ENCODE results near the gene PCSK6.
"Not testable (repeated sequence)": the region's sequence is repeated elsewhere in the genome, so short reads cannot be mapped to it uniquely, and the experiment has no call there.

The PCSK6 gene

GRCh38 chr15:101431301-101431700 is 58.2 kb downstream of the PCSK6 start:
- no peak for DNase-seq (ENCODE audit: low read depth in 2 of 2)

DNA sequence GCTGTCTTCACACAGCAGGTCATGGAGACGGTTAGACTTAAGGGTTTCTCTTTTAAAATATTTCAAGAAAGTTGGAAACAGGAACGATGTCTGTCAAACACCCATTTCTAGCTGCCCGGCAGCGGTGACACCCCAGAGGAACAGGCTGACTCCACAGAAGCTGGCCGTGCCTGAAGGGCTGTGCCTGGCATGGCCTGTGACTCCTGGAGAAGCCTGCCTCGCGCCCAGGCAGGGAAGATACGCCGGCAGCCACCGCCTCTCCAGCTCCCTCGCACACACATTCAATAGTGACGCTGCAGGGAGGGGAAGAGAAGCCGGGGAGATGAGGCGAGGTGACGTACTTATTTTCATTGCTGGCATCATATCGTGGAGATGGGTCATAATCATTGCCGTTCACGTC is 59.9 kb downstream of the PCSK6 start:
- no peak for DNase-seq (ENCODE audit: low read depth in 2 of 2)

- DNase-seq (ENCODE audit: low read depth in 2 of 2), result no peak
Measured at GRCh38 chr15:101429191-101429590, 60.3 kb downstream of the PCSK6 start.

GRCh38 chr15:101428758-101429157 is 60.7 kb downstream of the PCSK6 start:
- DNase-seq (ENCODE audit: low read depth in 2 of 2), result no peak

- DNase-seq (ENCODE audit: low read depth in 2 of 2), result no peak
Measured at GRCh38 chr15:101427606-101428487, 61.7 kb downstream of the PCSK6 start.

GRCh38 chr15:101426761-101427333 is 62.7 kb downstream of the PCSK6 start:
- no peak for DNase-seq (ENCODE audit: low read depth in 2 of 2)

GRCh38 chr15:101425787-101426365 is 63.6 kb downstream of the PCSK6 start:
- no peak for DNase-seq (ENCODE audit: low read depth in 2 of 2)

DNA sequence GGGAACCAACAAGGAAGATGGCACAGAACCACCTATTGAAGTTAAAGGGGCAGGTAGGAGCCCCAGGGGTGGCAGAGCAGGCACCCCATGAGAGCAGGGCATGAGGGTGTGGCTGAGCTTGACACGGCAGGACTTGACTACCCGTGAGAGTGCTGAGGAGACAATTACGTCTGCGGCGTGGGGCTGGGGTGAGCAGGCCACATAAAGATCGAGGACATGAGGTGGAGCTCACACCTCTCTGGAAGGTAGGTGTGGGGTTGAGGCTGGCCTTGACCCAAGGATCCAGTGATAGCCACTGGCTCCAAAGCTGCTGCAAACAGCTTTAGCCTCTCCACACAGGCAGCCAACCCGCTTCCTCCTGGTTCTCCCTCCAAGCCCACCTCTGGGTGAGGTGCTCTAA is 64.5 kb downstream of the PCSK6 start:
- DNase-seq (ENCODE audit: low read depth in 2 of 2), result no peak

DNA sequence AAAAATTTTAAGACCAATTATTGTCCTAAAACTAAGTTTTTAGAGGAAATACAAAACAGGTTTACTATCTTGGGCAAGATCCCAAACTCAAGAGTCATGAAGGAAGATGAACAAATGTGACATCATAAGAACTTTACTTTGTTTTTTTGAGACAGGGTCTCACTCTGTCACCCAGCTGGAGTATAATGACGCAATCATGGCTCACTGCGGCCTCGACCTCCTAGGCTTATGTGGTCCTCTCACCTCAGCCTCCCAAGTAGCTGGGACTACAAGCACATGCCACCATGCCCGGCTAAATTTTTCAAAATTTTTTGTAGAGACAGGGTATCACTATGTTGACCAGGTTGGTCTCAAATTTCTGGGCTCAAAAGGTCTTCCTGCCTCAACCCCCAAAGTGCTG is 69.3 kb downstream of the PCSK6 start:
- DNase-seq (ENCODE audit: low read depth in 2 of 2), result no peak

DNA sequence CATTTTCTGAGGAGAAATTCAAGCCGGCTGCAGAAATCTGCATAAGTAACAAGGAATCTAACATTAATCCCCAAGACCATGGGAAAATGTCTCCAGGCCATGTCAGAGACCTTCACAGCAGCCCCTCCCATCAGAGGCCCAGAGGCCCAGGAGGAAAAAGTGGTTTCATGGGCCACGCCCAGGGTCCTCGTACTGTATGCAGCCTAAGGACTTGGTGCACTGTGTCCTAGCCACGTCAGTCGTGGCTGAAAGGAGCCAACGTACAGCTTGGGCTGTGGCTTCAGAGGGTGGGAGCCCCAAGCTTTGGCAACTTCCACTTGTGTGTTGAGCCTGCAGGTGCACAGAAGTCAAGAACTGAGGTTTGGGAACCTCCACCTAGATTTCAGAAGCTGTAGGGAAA is 73.0 kb downstream of the PCSK6 start:
- not testable (repeated sequence) for DNase-seq (ENCODE audit: low read depth in 2 of 2)

DNA sequence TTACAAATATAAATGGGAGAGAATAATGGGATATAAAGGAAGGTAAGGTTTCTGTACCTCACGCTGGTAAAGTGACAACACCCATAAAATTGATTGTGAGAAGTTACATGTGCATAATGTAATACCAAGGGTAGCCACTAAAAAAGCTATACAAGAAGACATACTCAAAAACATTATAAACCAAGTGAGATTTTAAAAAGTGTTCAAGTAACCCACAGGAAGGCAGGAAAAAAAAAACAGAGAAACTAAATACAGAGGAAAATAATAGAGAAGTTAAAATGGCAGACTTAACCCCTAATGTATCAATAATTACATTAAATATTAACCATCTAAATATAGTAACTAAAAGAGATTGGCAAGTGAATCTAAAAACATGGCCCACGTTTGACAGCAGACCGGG is 76.3 kb downstream of the PCSK6 start:
- no peak for DNase-seq (ENCODE audit: low read depth in 2 of 2)

GRCh38 chr15:101411581-101411980 is 77.9 kb downstream of the PCSK6 start:
- DNase-seq (ENCODE audit: low read depth in 2 of 2), result no peak

DNA sequence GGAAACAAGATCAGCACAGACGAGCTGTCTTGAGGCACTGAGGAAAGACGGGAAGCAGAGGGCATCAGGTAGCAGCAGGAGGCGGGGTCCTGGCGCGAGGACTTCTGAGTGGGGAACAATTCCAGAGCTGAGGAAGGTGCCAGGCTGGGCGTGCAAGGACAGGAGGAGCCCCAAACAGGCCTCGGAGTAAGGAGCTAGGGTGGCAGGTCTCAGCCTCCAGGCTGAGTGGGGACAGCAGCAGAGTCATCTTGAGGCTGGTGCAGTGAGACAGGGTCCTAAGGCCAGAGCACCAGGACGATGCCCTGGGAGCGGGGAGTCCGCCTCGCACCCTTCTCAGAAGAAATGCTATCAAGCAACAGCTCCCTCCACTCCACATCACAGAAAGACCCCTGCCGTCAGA is 78.4 kb downstream of the PCSK6 start:
- no peak for DNase-seq (ENCODE audit: low read depth in 2 of 2)

DNA sequence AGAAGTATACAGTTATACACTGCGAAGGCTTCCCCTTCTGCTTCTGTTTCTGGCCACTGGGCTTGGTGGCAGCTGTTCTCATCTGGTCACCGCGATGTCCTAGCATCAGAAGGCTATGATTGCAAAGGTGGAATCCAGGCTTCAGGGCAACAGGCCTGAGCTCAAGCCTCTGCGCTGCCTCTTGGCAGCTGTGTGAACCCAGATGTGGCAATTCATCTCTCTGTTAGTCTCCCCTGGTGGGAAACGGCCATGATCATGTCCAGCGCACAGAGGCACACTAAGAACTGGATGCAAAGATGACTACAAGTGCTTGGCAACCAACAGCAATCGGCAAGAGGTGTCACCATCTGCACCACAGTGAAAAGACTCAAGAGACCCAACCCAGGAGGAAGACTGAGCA is 78.9 kb downstream of the PCSK6 start:
- DNase-seq (ENCODE audit: low read depth in 2 of 2), result no peak

DNA sequence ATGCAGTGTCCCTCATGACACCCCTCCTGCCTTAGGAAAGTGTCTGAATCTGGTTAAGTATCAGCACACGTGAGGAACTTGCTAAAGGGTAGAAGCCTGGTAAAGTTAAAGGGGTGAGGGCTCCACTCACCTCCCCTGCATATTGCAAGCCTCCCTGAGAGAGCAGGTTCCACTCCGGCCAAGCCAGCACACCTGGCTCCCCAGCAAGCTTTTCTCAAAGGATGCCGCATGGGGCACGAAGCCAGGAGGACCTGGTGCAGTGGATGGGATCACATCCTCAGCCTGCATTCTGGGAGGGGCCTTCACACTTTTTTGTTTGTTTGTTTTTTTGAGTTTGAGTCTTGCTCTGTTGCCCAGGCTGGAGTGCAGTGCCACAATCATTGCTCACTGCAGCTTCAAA is 79.9 kb downstream of the PCSK6 start:
- DNase-seq (ENCODE audit: low read depth in 2 of 2), result no peak

- no peak for DNase-seq (ENCODE audit: low read depth in 2 of 2)
Measured at GRCh38 chr15:101407966-101408775, 81.3 kb downstream of the PCSK6 start.

GRCh38 chr15:101407439-101407838 is 82.1 kb downstream of the PCSK6 start:
- DNase-seq (ENCODE audit: low read depth in 2 of 2), result no peak

DNA sequence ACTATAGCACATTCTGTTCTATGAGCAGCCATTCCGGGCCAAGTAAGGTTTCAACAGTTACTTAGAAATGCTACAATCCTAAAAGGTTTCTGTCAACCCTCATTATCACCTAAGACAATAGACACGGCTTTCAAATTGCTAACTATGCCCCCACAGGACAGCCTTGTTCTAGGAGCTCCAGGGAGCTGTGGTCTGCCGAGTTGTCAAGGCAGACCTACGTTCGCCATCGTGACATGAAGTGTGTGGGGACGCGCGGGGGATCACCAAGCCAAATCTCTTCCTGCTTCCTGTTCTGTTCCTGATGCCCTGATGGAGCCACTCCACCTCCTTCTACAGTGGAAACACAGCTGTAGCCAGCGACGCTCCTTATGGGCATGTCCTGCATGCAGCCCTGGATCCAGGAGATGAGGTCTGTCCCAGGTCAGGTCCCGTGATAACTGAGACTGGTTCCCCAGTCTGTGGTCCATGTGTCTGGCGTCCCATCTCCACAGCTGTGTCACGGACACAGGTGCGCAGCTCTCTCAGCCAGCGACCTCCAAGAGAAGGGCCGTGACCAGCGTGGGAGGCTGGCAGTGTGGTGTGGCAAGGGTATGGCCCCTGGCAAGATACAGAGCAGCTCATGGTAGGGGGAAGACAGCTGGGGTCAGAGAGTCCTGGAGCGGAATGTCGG is 82.8 kb downstream of the PCSK6 start:
- no peak for DNase-seq (ENCODE audit: low read depth in 2 of 2)

DNA sequence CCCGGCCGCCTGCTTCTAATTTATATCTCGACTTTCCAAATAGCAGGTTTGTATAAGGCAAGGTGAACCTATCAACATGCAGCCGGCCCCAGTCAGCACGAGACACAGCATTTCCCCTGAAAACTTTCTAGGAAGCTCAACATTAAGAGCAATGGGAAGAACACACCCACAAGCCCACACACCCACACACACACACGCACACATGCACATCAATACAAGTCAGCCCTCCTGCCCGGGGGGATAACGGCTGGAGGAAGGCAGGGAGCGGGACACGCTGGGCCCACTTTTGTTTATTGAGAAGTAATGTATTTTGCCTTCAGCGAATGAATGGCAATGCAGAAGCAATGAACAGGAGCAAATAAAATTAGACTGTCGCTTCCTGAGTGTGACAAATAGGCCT is 83.5 kb downstream of the PCSK6 start:
- no peak for DNase-seq (ENCODE audit: low read depth in 2 of 2)

- DNase-seq (ENCODE audit: low read depth in 2 of 2), result no peak
Measured at GRCh38 chr15:101404245-101404644, 85.3 kb downstream of the PCSK6 start.

GRCh38 chr15:101402883-101403282 is 86.6 kb downstream of the PCSK6 start:
- DNase-seq (ENCODE audit: low read depth in 2 of 2), result not testable (repeated sequence)

DNA sequence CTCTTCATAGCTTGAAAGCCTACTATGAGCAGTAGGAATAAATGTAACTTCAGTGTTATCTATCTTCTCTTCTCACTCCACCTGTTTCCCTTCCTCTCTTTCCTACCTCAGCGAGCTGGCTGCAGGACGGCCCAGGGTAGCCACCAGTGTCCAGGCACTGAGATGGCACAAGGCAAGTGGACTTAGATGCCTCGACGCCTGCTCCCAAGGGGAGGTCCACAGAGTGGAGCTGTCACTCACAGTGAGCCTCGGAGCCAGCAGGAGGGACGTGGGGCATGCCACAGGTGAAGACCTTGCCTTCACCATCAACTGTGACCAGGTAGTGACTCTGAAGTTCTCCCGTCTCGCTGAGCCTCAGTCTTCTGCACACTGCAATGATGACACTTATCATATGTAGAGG is 88.2 kb downstream of the PCSK6 start:
- no peak for DNase-seq (ENCODE audit: low read depth in 2 of 2)

All from fibroblast of skin of left biceps (primary cell).